Measurements from ENCODE around the gene FAM169A. TPM values are rescaled to one million over a fixed set of nuclear protein-coding genes. Genes with fewer than 3 reads are reported as not detected.

FAM169A gene
- total RNA-seq, 4 donors from 2014 or later, result 0.19 to 0.96 (median 0.30) TPM

GRCh38 chr5:74848553-74849025, 17.6 kb downstream of the FAM169A start:
- ATAC-seq (ENCODE audit: low FRiP score) (no peak), DNase-seq (ENCODE audit: low spot score) (no peak)
- TF ChIP-seq CTCF (IDR thresholded peaks at IDR 0.05), result no peak

- no peak for ATAC-seq (ENCODE audit: low FRiP score)
- no peak for TF ChIP-seq CTCF (IDR thresholded peaks at IDR 0.05)
- DNase-seq (ENCODE audit: low spot score), result no peak
Measured at GRCh38 chr5:74839229-74839628, 27.0 kb downstream of the FAM169A start.

GRCh38 chr5:74838262-74838661, 27.9 kb downstream of the FAM169A start:
- DNase-seq (ENCODE audit: low spot score), result no peak
- ATAC-seq (ENCODE audit: low FRiP score), result no peak
- TF ChIP-seq CTCF (IDR thresholded peaks at IDR 0.05), result no peak

GRCh38 chr5:74837115-74837514, 29.1 kb downstream of the FAM169A start:
- DNase-seq (ENCODE audit: low spot score) (no peak), ATAC-seq (ENCODE audit: low FRiP score) (no peak)
- no peak for TF ChIP-seq CTCF (IDR thresholded peaks at IDR 0.05)

- no peak for TF ChIP-seq CTCF (IDR thresholded peaks at IDR 0.05)
- ATAC-seq (ENCODE audit: low FRiP score) (no peak), DNase-seq (ENCODE audit: low spot score) (no peak)
Measured at GRCh38 chr5:74833537-74834266, 32.5 kb downstream of the FAM169A start.

- DNase-seq (ENCODE audit: low spot score), result no peak
- TF ChIP-seq CTCF (IDR thresholded peaks at IDR 0.05), result no peak
- no peak for ATAC-seq (ENCODE audit: low FRiP score)
Measured at GRCh38 chr5:74829413-74829812, 36.8 kb downstream of the FAM169A start.

- no peak for TF ChIP-seq CTCF (IDR thresholded peaks at IDR 0.05)
- DNase-seq (ENCODE audit: low spot score) (no peak), ATAC-seq (ENCODE audit: low FRiP score) (no peak)
Measured at GRCh38 chr5:74822288-74822687, 43.9 kb downstream of the FAM169A start.

Measured in omental fat pad (tissue), 4 donors.